HepG2 (cell line): Measurements from ENCODE around the gene THEM4. TPM values are rescaled to one million over a fixed set of nuclear protein-coding genes. Genes with fewer than 3 reads are reported as not detected.

ENCODE experiments used
- ATAC-seq: fragments of 200-7000 bp; cut with Tn5 transposase; 3 replicates; pipeline ENCODE4 v1.9.1; 2020; ENCODE audit warnings: mild to moderate bottlenecking, moderate library complexity
- BruUV-seq: library from RNA; stranded (reverse); fragments of 400-500 nt; replicated peaks from 2 replicates; lab custom pipeline; 2021; lab: Mats Ljungman, UMichigan
- CTCF ChIA-PET: fragments of 300-600 bp; formaldehyde crosslinking; extraction: SDS; loops from one replicate; lab custom pipeline; 2021; ENCODE audit warnings: low total read pairs, inconsistent platforms, low intra/inter-chr PET ratio; lab: Yijun Ruan, JAX
- POLR2A ChIA-PET: fragments of 350-600 bp; sonication (Branson Sonifier 250); formaldehyde crosslinking; loops from one replicate; lab custom pipeline; 2020; ENCODE audit warnings: antibody characterized with exemption, inconsistent platforms; lab: Yijun Ruan, JAX
- DNase-seq: peaks from one replicate; pipeline ENCODE4 v3.0.0-alpha.2; 2015; ENCODE audit warnings: low spot score
- FAIRE-seq: peaks from 3 replicates; lab custom pipeline; 2011; peaks lifted over from hg19 to GRCh38; lab: Jason Lieb, UNC
- H2AFZ ChIP-seq: one replicate; pipeline ENCODE4 v1.6.1; 2011; ENCODE audit warnings: low read length, inconsistent platforms
- H3K27ac ChIP-seq: fragments of 300-600 bp; 3 replicates; pipeline ENCODE4 v1.8.0; 2011; ENCODE audit warnings: mixed run types, mild to moderate bottlenecking, mixed read lengths, low read length, inconsistent platforms; ENCODE audit not compliant: insufficient read depth; ENCODE audit errors: extremely low read length
- H3K27me3 ChIP-seq, 2 experiments: fragments of 200-600 bp in 1 of 2; 2 replicates in 1 of 2; 3 replicates in 1 of 2; pipeline versions ENCODE4 v1.6.0 to v1.8.0; 2011; ENCODE audit warnings: low read length in 2 of 2, mild to moderate bottlenecking in 2 of 2, moderate library complexity in 2 of 2, inconsistent platforms in 1 of 2; ENCODE audit not compliant: insufficient read depth in 2 of 2, control insufficient read depth in 1 of 2
- H3K36me3 ChIP-seq, 2 experiments: fragments of 200-600 bp in 1 of 2; replicated peaks in 1 of 2; 2 replicates in 1 of 2; 3 replicates in 1 of 2; pipeline versions ENCODE4 v1.5.1 to v1.8.0; 2011; ENCODE audit warnings: low read length in 2 of 2, inconsistent platforms in 1 of 2; ENCODE audit not compliant: insufficient read depth in 2 of 2, control insufficient read depth in 1 of 2
- H3K4me1 ChIP-seq: 2 replicates; pipeline ENCODE4 v1.5.1; 2012; ENCODE audit warnings: low read length, inconsistent platforms; ENCODE audit not compliant: insufficient read depth
- H3K4me2 ChIP-seq: 2 replicates; pipeline ENCODE4 v1.6.0; 2011; ENCODE audit warnings: low read depth, low read length, inconsistent platforms
- H3K4me3 ChIP-seq, 3 experiments: fragments of 200-600 bp in 1 of 3; sonication (generic), shearing (Covaris generic) in 1 of 3; replicated peaks in 1 of 3; 2 replicates each; pipeline ENCODE4 v1.5.1; 2011 to 2016; ENCODE audit warnings: low read length in 3 of 3, inconsistent platforms in 2 of 3, low read depth in 2 of 3, mild to moderate bottlenecking in 2 of 3, control low read depth in 1 of 3, mixed read lengths in 1 of 3; ENCODE audit not compliant: insufficient read depth in 1 of 3
- H3K79me2 ChIP-seq: one replicate; pipeline ENCODE4 v1.6.1; 2011; ENCODE audit warnings: low read length, inconsistent platforms; ENCODE audit not compliant: insufficient read depth
- H3K9ac ChIP-seq: 2 replicates; pipeline ENCODE4 v1.6.0; 2011; ENCODE audit warnings: mild to moderate bottlenecking, low read depth, low read length, inconsistent platforms; ENCODE audit not compliant: insufficient read depth
- H3K9me3 ChIP-seq: 2 replicates; pipeline ENCODE4 v1.5.1; 2012; ENCODE audit warnings: mild to moderate bottlenecking, low read length
- H4K20me1 ChIP-seq: 2 replicates; pipeline ENCODE4 v1.6.0; 2011; ENCODE audit warnings: inconsistent platforms, mild to moderate bottlenecking, low read length, moderate library complexity; ENCODE audit not compliant: insufficient read depth
- FOSL2 ChIP-seq: sonication (generic); formaldehyde crosslinking; IDR thresholded peaks from 2 replicates; pipeline ENCODE4 v1.4.0; 2020; ENCODE audit warnings: missing genetic modification reagents
- HDAC2 ChIP-seq: sonication (generic); formaldehyde crosslinking; IDR thresholded peaks from 2 replicates; pipeline ENCODE4 v1.4.0; 2020; ENCODE audit warnings: missing genetic modification reagents
- MBD4 ChIP-seq: IDR thresholded peaks from 2 replicates; pipeline ENCODE4 v1.6.1; 2012; ENCODE audit warnings: low read length, inconsistent platforms, borderline replicate concordance
- MYNN ChIP-seq: sonication (generic); formaldehyde crosslinking; IDR thresholded peaks from 2 replicates; pipeline ENCODE4 v1.4.0; 2020; ENCODE audit warnings: mild to moderate bottlenecking, low read depth, missing genetic modification reagents
- PRMT3 ChIP-seq: sonication (generic); formaldehyde crosslinking; IDR thresholded peaks from 2 replicates; pipeline ENCODE4 v1.8.1; 2022; ENCODE audit warnings: low read depth, mild to moderate bottlenecking, moderate library complexity, missing genetic modification reagents, borderline replicate concordance
- RBAK ChIP-seq: sonication (generic); formaldehyde crosslinking; IDR thresholded peaks from 2 replicates; pipeline ENCODE4 v1.5.1; 2020; ENCODE audit warnings: mild to moderate bottlenecking, missing genetic modification reagents
- SOX5 ChIP-seq: IDR thresholded peaks from 2 replicates; pipeline ENCODE4 v1.6.1; 2016; ENCODE audit warnings: borderline replicate concordance
- ZFP36L1 ChIP-seq: sonication (generic); formaldehyde crosslinking; IDR thresholded peaks from 2 replicates; pipeline ENCODE4 v1.8.0; 2022; ENCODE audit warnings: mild to moderate bottlenecking, missing genetic modification reagents, moderate library complexity
- ZNF160 ChIP-seq: sonication (generic); formaldehyde crosslinking; IDR thresholded peaks from 2 replicates; pipeline ENCODE4 v1.8.0; 2022; ENCODE audit warnings: mild to moderate bottlenecking, inconsistent platforms, missing genetic modification reagents
- ZNF256 ChIP-seq: sonication (generic); formaldehyde crosslinking; conservative IDR thresholded peaks from 2 replicates; pipeline ENCODE4 v1.4.0; 2020; ENCODE audit warnings: missing genetic modification reagents
- ZNF615 ChIP-seq: sonication (generic); formaldehyde crosslinking; IDR thresholded peaks from 2 replicates; pipeline ENCODE4 v1.5.0; 2020; ENCODE audit warnings: mild to moderate bottlenecking, missing genetic modification reagents, borderline replicate concordance
- ZNF777 ChIP-seq: sonication (generic); formaldehyde crosslinking; IDR thresholded peaks from 2 replicates; pipeline ENCODE4 v1.4.0; 2020; ENCODE audit warnings: missing genetic modification reagents
- WGBS: methylation state at CpG from one replicate; pipeline ENCODE4 v1.1.6; 2017; ENCODE audit warnings: low lambda C conversion rate; 5-methylcytosine and 5-hydroxymethylcytosine counted together
- in situ Hi-C: cut with HindIII; loops from 2 replicates; pipeline ENCODE4 v1.10.0; 2017; ENCODE audit warnings: low pct_unique_long_range_greater_than_20kb; ENCODE audit not compliant: extremely low pct_ligation_motif_present
- intact Hi-C: fragments of 100-400 bp; cut with micrococcal nuclease; formaldehyde crosslinking; loops from one replicate; pipeline ENCODE4 v1.10.0; 2022; ENCODE audit not compliant: unreplicated experiment
- polyA plus RNA-seq, 8 experiments: library from polyadenylated mRNA; depleted of rRNA in 3 of 8; stranded (reverse) in 7 of 8; unstranded in 1 of 8; fragments of >200 nt; fragmentation: Illumina TruSeq in 4 of 8; extraction: Trizol in 4 of 8; gene quantifications; 2 replicates each; pipeline versions ENCODE4 v1.2.1 to v1.2.3, GENCODE V29; 2011 to 2016; ENCODE audit warnings: low read depth in 4 of 8, missing spikeins in 1 of 8, mixed read lengths in 1 of 8; ENCODE audit not compliant: insufficient read depth in 1 of 8
- total RNA-seq, 5 experiments: library from RNA; depleted of rRNA; stranded (reverse); fragments of >200 nt; fragmentation: Illumina TruSeq; extraction: Trizol; gene quantifications; 2 replicates each; pipeline ENCODE4 v1.2.3, GENCODE V29; 2016; ENCODE audit warnings: low read depth in 1 of 5
- TF ChIP-seq, protein P1 (sequence below): sonication (generic); formaldehyde crosslinking; IDR thresholded peaks from 2 replicates; pipeline ENCODE4 v1.8.0; 2022; ENCODE audit warnings: mild to moderate bottlenecking, missing genetic modification reagents, borderline replicate concordance
- TF ChIP-seq, protein P2 (sequence below): sonication (generic); formaldehyde crosslinking; IDR thresholded peaks from 2 replicates; pipeline ENCODE4 v1.8.1; 2023; ENCODE audit warnings: mild to moderate bottlenecking, missing genetic modification reagents, borderline replicate concordance
- TF ChIP-seq, protein P3 (sequence below): sonication (generic); formaldehyde crosslinking; IDR thresholded peaks from 2 replicates; pipeline ENCODE4 v1.5.0; 2020; ENCODE audit warnings: mild to moderate bottlenecking, missing genetic modification reagents, borderline replicate concordance

Gene THEM4
- total and polyA plus RNA-seq, 2 of the 13 experiments (the other 11 are each of a cell fraction or from before 2014, with no cell fraction given): 10.9 to 13.9 TPM

DNA sequence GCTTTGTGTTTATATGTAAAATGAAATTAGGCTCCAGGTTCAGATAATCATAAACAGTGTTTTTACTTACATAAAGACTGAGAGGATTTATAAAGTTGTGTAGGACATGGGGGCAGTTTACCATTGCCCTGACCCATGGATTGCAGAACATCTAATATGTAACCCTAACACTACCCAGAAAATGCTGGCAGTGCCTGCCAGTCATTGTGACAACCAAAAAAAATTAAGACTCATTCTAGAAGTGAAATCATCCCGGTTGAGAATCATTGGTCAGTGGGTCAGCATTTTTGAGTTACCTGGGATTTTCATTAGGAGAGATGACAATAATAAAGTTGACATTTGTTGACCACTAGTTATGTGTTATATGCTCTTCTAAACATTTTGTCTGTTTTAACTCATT is 31.2 kb upstream of the THEM4 start:
- no peak for ATAC-seq
- CTCF ChIA-PET: no interaction called here
- H3K9ac ChIP-seq: no peak overlapping the region
- no peaks in the 10 kb centered on the region for H3K9me3 ChIP-seq
- H3K27ac ChIP-seq: no peak overlapping the region
- no peaks in the 10 kb centered on the region; a peak in 1 of 5 replicates for H3K27me3 ChIP-seq
- 6% methylated on average over 1 of the region's 1 CpG for WGBS
- H4K20me1 ChIP-seq: no peaks in the 10 kb centered on the region
- POLR2A ChIA-PET: no interaction called here
- DNase-seq: no peak
- H3K4me3 ChIP-seq: no peak overlapping the region
- BruUV-seq: no TSS peak
- H3K36me3 ChIP-seq: no peaks in the 10 kb centered on the region
- no peak overlapping the region for H2AFZ ChIP-seq
- in situ Hi-C loops: no loop called here
- intact Hi-C loops: no loop called here
- H3K4me2 ChIP-seq: no peak overlapping the region
- no peaks in the 10 kb centered on the region for H3K79me2 ChIP-seq
- peaks cover 12% of the 10 kb centered on the region for H3K4me1 ChIP-seq
- no peak for FAIRE-seq
- TF ChIP-seq ZNF777: no peak
- TF ChIP-seq ZNF160 (CRISPR knock-in tag): no peak
- no peak for TF ChIP-seq PRMT3 (CRISPR knock-in tag)
- TF ChIP-seq MBD4: no peak
- TF ChIP-seq SOX5 (CRISPR knock-in tag): no peak
- TF ChIP-seq ZFP36L1 (CRISPR knock-in tag): no peak
- no peak for TF ChIP-seq RBAK (CRISPR knock-in tag)
- TF ChIP-seq FOSL2 (CRISPR knock-in tag): no peak
- TF ChIP-seq ZNF615 (CRISPR knock-in tag): no peak
- TF ChIP-seq, protein P1, sequence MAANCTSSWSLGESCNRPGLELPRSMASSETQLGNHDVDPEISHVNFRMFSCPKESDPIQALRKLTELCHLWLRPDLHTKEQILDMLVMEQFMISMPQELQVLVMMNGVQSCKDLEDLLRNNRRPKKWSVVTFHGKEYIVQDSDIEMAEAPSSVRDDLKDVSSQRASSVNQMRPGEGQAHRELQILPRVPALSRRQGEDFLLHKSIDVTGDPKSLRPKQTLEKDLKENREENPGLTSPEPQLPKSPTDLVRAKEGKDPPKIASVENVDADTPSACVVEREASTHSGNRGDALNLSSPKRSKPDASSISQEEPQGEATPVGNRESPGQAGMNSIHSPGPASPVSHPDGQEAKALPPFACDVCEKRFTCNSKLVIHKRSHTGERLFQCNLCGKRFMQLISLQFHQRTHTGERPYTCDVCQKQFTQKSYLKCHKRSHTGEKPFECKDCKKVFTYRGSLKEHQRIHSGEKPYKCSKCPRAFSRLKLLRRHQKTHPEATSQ: no peak
- TF ChIP-seq ZNF256: no peak
- no peak for TF ChIP-seq MYNN (CRISPR knock-in tag)
- no peak for TF ChIP-seq HDAC2 (CRISPR knock-in tag)
- TF ChIP-seq, protein P2, sequence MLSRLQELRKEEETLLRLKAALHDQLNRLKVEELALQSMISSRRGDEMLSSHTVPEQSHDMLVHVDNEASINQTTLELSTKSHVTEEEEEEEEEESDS (CRISPR knock-in tag): no peak
- TF ChIP-seq, protein P3, sequence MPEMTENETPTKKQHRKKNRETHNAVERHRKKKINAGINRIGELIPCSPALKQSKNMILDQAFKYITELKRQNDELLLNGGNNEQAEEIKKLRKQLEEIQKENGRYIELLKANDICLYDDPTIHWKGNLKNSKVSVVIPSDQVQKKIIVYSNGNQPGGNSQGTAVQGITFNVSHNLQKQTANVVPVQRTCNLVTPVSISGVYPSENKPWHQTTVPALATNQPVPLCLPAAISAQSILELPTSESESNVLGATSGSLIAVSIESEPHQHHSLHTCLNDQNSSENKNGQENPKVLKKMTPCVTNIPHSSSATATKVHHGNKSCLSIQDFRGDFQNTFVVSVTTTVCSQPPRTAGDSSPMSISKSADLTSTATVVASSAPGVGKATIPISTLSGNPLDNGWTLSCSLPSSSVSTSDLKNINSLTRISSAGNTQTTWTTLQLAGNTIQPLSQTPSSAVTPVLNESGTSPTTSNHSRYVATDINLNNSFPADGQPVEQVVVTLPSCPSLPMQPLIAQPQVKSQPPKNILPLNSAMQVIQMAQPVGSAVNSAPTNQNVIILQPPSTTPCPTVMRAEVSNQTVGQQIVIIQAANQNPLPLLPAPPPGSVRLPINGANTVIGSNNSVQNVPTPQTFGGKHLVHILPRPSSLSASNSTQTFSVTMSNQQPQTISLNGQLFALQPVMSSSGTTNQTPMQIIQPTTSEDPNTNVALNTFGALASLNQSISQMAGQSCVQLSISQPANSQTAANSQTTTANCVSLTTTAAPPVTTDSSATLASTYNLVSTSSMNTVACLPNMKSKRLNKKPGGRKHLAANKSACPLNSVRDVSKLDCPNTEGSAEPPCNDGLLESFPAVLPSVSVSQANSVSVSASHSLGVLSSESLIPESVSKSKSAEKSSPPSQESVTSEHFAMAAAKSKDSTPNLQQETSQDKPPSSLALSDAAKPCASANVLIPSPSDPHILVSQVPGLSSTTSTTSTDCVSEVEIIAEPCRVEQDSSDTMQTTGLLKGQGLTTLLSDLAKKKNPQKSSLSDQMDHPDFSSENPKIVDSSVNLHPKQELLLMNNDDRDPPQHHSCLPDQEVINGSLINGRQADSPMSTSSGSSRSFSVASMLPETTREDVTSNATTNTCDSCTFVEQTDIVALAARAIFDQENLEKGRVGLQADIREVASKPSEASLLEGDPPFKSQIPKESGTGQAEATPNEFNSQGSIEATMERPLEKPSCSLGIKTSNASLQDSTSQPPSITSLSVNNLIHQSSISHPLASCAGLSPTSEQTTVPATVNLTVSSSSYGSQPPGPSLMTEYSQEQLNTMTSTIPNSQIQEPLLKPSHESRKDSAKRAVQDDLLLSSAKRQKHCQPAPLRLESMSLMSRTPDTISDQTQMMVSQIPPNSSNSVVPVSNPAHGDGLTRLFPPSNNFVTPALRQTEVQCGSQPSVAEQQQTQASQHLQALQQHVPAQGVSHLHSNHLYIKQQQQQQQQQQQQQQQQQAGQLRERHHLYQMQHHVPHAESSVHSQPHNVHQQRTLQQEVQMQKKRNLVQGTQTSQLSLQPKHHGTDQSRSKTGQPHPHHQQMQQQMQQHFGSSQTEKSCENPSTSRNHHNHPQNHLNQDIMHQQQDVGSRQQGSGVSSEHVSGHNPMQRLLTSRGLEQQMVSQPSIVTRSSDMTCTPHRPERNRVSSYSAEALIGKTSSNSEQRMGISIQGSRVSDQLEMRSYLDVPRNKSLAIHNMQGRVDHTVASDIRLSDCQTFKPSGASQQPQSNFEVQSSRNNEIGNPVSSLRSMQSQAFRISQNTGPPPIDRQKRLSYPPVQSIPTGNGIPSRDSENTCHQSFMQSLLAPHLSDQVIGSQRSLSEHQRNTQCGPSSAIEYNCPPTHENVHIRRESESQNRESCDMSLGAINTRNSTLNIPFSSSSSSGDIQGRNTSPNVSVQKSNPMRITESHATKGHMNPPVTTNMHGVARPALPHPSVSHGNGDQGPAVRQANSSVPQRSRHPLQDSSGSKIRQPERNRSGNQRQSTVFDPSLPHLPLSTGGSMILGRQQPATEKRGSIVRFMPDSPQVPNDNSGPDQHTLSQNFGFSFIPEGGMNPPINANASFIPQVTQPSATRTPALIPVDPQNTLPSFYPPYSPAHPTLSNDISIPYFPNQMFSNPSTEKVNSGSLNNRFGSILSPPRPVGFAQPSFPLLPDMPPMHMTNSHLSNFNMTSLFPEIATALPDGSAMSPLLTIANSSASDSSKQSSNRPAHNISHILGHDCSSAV: no peak
